Effector memory CD8-positive, alpha-beta T cell (primary cell): Measurements from ENCODE around the gene TUBGCP6.
"Not testable (repeated sequence)": the region's sequence is repeated elsewhere in the genome, so short reads cannot be mapped to it uniquely, and the experiment has no call there.

Experiments used
- ATAC-seq: fragments of 150-1000 bp; cut with Tn5 transposase; replicated peaks from 2 replicates; pipeline ENCODE4 v1.10.0; 2021; ENCODE audit warnings: mild to moderate bottlenecking, moderate library complexity
- DNase-seq, 3 experiments: peaks; one replicate each; pipeline ENCODE4 v3.0.0; 2021
- H3K27ac Mint-ChIP-seq, 2 donors: one replicate each; pipeline ENCODE4 v1.8.0; 2022; ENCODE audit warnings: mild to moderate bottlenecking in 2 of 2, mixed read lengths in 2 of 2, moderate library complexity in 2 of 2
- H3K27me3 Mint-ChIP-seq, 2 donors: one replicate each; pipeline ENCODE4 v1.8.0; 2022; ENCODE audit warnings: mixed read lengths in 2 of 2
- H3K36me3 Mint-ChIP-seq: one replicate; pipeline ENCODE4 v1.8.0; 2022; ENCODE audit warnings: mild to moderate bottlenecking, moderate library complexity, mixed read lengths; ENCODE audit not compliant: insufficient read depth
- H3K4me1 Mint-ChIP-seq, 2 donors: one replicate each; pipeline ENCODE4 v1.8.0; 2022; ENCODE audit warnings: low read depth in 2 of 2, mixed read lengths in 2 of 2
- H3K4me3 Mint-ChIP-seq, 2 donors: one replicate each; pipeline ENCODE4 v1.8.0; 2022; ENCODE audit warnings: mild to moderate bottlenecking in 2 of 2, mixed read lengths in 2 of 2, moderate library complexity in 2 of 2
- H3K9me3 Mint-ChIP-seq, 2 donors: one replicate each; pipeline ENCODE4 v1.8.0; 2022; ENCODE audit warnings: mixed read lengths in 2 of 2

Gene TUBGCP6

GRCh38 chr22:50274311-50274710, 29.5 kb upstream of the TUBGCP6 start:
- no peaks in the 10 kb centered on the region for H3K9me3 Mint-ChIP-seq
- peaks cover 0 to 7% of the 10 kb centered on the region in 2 donors for H3K27me3 Mint-ChIP-seq
- peaks cover 12% of the 10 kb centered on the region for H3K36me3 Mint-ChIP-seq
- DNase-seq, result peak in 2 of 3 experiments; percentile 27 to 28
- H3K4me1 Mint-ChIP-seq, result peaks cover 8 to 13% of the 10 kb centered on the region in 2 donors
- ATAC-seq, result no peak
- H3K27ac Mint-ChIP-seq, result no peak overlapping the region
- H3K4me3 Mint-ChIP-seq, result no peak overlapping the region

GRCh38 chr22:50273781-50274180, 29.0 kb upstream of the TUBGCP6 start:
- Mint-ChIP-seq H3K27ac (peak overlapping the region in 1 of 2 donors; percentile 33), H3K4me1 (peaks cover 8 to 13% of the 10 kb centered on the region in 2 donors), H3K36me3 (peaks cover 12% of the 10 kb centered on the region)
- H3K27me3 Mint-ChIP-seq, H3K9me3 Mint-ChIP-seq, DNase-seq, ATAC-seq, H3K4me3 Mint-ChIP-seq: not testable (repeated sequence)

- Mint-ChIP-seq H3K36me3 (peaks cover 12% of the 10 kb centered on the region), H3K4me1 (peaks cover 8 to 13% of the 10 kb centered on the region in 2 donors), H3K27ac (peak overlapping the region in 1 of 2 donors; percentile 33)
- not testable (repeated sequence) for ATAC-seq, DNase-seq, H3K9me3 Mint-ChIP-seq, H3K4me3 Mint-ChIP-seq, H3K27me3 Mint-ChIP-seq
Observed at GRCh38 chr22:50273352-50273751, 28.5 kb upstream of the TUBGCP6 start.

- ATAC-seq (no peak), DNase-seq (no peak)
- Mint-ChIP-seq H3K9me3 (no peaks in the 10 kb centered on the region), H3K36me3 (peaks cover 12% of the 10 kb centered on the region), H3K27ac (no peak overlapping the region), H3K27me3 (peaks cover 0 to 7% of the 10 kb centered on the region in 2 donors), H3K4me3 (peak overlapping the region in 1 of 2 donors; percentile 40), H3K4me1 (peaks cover 8 to 13% of the 10 kb centered on the region in 2 donors)
Observed at GRCh38 chr22:50272044-50272802, 27.4 kb upstream of the TUBGCP6 start.

DNA sequence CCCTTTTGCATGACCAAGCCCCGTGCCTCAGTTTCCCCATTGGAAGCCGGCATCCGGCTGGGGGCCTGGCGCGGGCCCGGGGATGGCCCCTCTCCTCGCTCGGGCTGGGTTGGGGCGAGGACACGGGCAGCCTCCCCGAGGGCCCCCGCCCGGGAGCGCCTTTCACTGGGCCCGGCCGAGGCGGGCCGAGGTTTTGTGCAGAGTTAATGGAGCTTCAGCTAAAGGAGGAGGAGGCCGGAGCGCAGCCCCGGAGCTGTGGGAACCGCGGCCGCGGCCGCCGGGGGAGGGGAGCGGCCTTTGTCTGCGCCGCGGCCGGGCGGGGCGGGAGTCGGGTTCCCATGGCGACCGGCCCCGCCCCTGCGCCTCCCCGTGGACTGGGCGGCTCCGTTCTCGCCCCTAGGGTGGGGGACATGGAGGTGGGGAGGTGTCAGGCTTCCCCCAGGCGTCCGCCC, 26.7 kb upstream of the TUBGCP6 start:
- ATAC-seq (peak; percentile 11), DNase-seq (peak; percentile 36 to 38 (median 37))
- Mint-ChIP-seq H3K36me3 (peaks cover 10% of the 10 kb centered on the region), H3K27me3 (peaks cover 0 to 7% of the 10 kb centered on the region in 2 donors), H3K4me3 (peak overlapping the region in 1 of 2 donors; percentile 74), H3K27ac (no peak overlapping the region), H3K4me1 (peaks cover 8 to 13% of the 10 kb centered on the region in 2 donors), H3K9me3 (no peaks in the 10 kb centered on the region)

GRCh38 chr22:50270666-50271394, 26.0 kb upstream of the TUBGCP6 start:
- Mint-ChIP-seq H3K9me3 (no peaks in the 10 kb centered on the region), H3K27me3 (peaks cover 0 to 7% of the 10 kb centered on the region in 2 donors), H3K36me3 (peaks cover 7% of the 10 kb centered on the region), H3K4me1 (peaks cover 8 to 13% of the 10 kb centered on the region in 2 donors), H3K4me3 (peak overlapping the region; percentile 74 to 79), H3K27ac (no peak overlapping the region)
- ATAC-seq, result peak; percentile 70
- peak; percentile 69 to 74 (median 73) for DNase-seq

- Mint-ChIP-seq H3K4me1 (peaks cover 8 to 13% of the 10 kb centered on the region in 2 donors), H3K27ac (no peak within 1 kb of the TSS), H3K4me3 (peak within 1 kb of the TSS; percentile 74 to 79), H3K27me3 (peaks cover 0 to 7% of the 10 kb centered on the region in 2 donors), H3K9me3 (no peaks in the 10 kb centered on the region), H3K36me3 (peaks cover 2% of the 10 kb centered on the region)
- DNase-seq (peak; percentile 54 to 67 (median 63)), ATAC-seq (peak; percentile 71)
Observed at GRCh38 chr22:50269970-50270665, 25.3 kb upstream of the TUBGCP6 start, which contains the start of gene MAPK11. Gene MAPK11, minus strand, starts transcription at chr22:50270380. Its CDS starts 88 bp downstream, at chr22:50270292.

DNA sequence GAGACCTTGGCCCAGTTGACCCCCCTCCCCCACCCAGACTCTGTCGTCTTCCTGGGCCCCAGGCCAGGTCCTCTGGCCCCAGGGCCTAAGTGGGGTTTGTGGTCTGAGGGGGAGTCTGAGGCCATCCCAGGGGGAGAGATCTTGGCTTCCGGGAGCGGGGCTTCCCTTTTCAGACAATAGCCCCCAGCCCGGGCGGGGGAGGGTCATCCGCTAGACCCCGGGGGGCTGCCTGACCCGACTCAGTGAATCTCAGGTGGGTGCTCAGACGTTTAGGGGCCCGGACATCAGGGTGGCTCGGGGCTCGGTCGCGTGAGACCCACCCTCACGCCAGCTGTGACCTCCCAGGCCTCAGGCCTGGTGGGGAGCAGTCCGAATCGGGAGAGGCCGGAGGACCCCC, 24.7 kb upstream of the TUBGCP6 start:
- peak overlapping the region; percentile 66 to 70 for H3K4me3 Mint-ChIP-seq
- H3K36me3 Mint-ChIP-seq, result no peaks in the 10 kb centered on the region
- H3K4me1 Mint-ChIP-seq, result peaks cover 8 to 12% of the 10 kb centered on the region in 2 donors
- no peak overlapping the region for H3K27ac Mint-ChIP-seq
- no peaks in the 10 kb centered on the region for H3K9me3 Mint-ChIP-seq
- H3K27me3 Mint-ChIP-seq, result peaks cover 0 to 7% of the 10 kb centered on the region in 2 donors
- ATAC-seq, result no peak
- DNase-seq, result no peak

- H3K27ac Mint-ChIP-seq, result no peak overlapping the region
- no peaks in the 10 kb centered on the region for H3K9me3 Mint-ChIP-seq
- no peaks in the 10 kb centered on the region for H3K36me3 Mint-ChIP-seq
- peaks cover 4 to 6% of the 10 kb centered on the region in 2 donors for H3K4me1 Mint-ChIP-seq
- DNase-seq (no peak), ATAC-seq (no peak)
- peak overlapping the region; percentile 32 to 66 for H3K4me3 Mint-ChIP-seq
- H3K27me3 Mint-ChIP-seq, result peaks cover 0 to under 1% of the 10 kb centered on the region in 2 donors
Observed at GRCh38 chr22:50268655-50269113, 23.9 kb upstream of the TUBGCP6 start.

GRCh38 chr22:50267591-50268390, 23.0 kb upstream of the TUBGCP6 start:
- ATAC-seq (no peak), DNase-seq (peak in 1 of 3 experiments; percentile 20)
- Mint-ChIP-seq H3K4me1 (peaks cover 4 to 6% of the 10 kb centered on the region in 2 donors), H3K36me3 (no peaks in the 10 kb centered on the region), H3K9me3 (no peaks in the 10 kb centered on the region), H3K27me3 (peaks cover 6 to 8% of the 10 kb centered on the region in 2 donors), H3K27ac (no peak overlapping the region), H3K4me3 (no peak overlapping the region)

- Mint-ChIP-seq H3K36me3 (no peaks in the 10 kb centered on the region), H3K27ac (no peak overlapping the region), H3K4me3 (no peak overlapping the region), H3K27me3 (peaks cover 14 to 16% of the 10 kb centered on the region in 2 donors), H3K4me1 (peaks cover 8 to 9% of the 10 kb centered on the region in 2 donors), H3K9me3 (no peaks in the 10 kb centered on the region)
- DNase-seq (no peak), ATAC-seq (no peak)
Observed at GRCh38 chr22:50266994-50267393, 22.2 kb upstream of the TUBGCP6 start.

GRCh38 chr22:50264946-50265669, 20.3 kb upstream of the TUBGCP6 start:
- no peak for ATAC-seq
- no peak for DNase-seq
- Mint-ChIP-seq H3K9me3 (no peaks in the 10 kb centered on the region), H3K36me3 (no peaks in the 10 kb centered on the region), H3K4me3 (peak overlapping the region in 1 of 2 donors; percentile 42), H3K4me1 (peaks cover 6 to 8% of the 10 kb centered on the region in 2 donors), H3K27ac (no peak overlapping the region), H3K27me3 (peaks cover 16 to 20% of the 10 kb centered on the region in 2 donors)
